ENCODE data around the gene SACS. TPM values are rescaled to one million over a fixed set of nuclear protein-coding genes. Genes with fewer than 3 reads are reported as not detected.

SACS gene
- total and polyA plus RNA-seq, 4 donors: 0.50 to 7.2 (median 2.9) TPM

DNA sequence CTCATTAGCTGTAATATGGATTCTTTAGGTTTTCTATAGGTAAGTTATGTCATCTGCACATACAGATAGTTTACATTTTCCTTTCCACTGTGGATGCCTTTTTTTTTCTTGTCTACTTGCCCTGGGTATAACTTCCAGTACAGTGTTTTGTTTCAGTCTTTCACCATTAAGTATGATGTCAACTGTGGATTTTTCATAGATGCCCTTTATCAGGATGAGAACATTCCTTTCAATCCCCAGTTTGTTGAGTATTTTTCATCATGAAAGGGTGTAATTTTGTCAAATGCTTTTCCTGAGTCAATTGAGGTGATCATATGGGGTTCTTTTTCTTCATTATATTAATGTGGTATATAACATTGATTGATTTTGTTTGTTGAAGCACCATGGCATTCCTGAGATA is 43.6 kb upstream of the SACS start:
- no peak overlapping the region for H3K27ac ChIP-seq (ENCODE audit: low read depth in 1 of 2, low read length in 2 of 2)
- H3K4me3 ChIP-seq (ENCODE audit: low read depth in 1 of 3, low read length in 3 of 3): no peak overlapping the region
- peaks cover 0 to 2% (median 0%) of the 10 kb centered on the region in 4 donors for H3K27me3 ChIP-seq (ENCODE audit: control insufficient read depth in 4 of 4, insufficient read depth in 4 of 4, low read length in 3 of 4)
- H3K9me3 ChIP-seq (ENCODE audit: control insufficient read depth in 4 of 4, low read length in 3 of 4): peaks cover 0 to 13% (median 3%) of the 10 kb centered on the region in 4 donors
- no peak for DNase-seq (ENCODE audit: low spot score)
- no peak overlapping the region for H3K9ac ChIP-seq (ENCODE audit: low read depth in 1 of 2, low read length in 2 of 2)
- H3K36me3 ChIP-seq (ENCODE audit: control insufficient read depth in 4 of 4, insufficient read depth in 3 of 4, low read depth in 1 of 4, low read length in 3 of 4): no peaks in the 10 kb centered on the region
- TF ChIP-seq TAF1 (conservative IDR thresholded peaks at IDR 0.05) (no peak), FOXA1 (IDR thresholded peaks at IDR 0.05) (no peak), FOXA2 (IDR thresholded peaks at IDR 0.05) (no peak), HNF4A (conservative IDR thresholded peaks at IDR 0.05) (no peak), EGR1 (IDR thresholded peaks at IDR 0.05; ENCODE audit: low read depth in 2 of 2) (no peak), NR2F2 (IDR thresholded peaks at IDR 0.05) (no peak), YY1 (IDR thresholded peaks at IDR 0.05) (no peak), GABPA (IDR thresholded peaks at IDR 0.05 in 1 of 2, conservative IDR thresholded peaks at IDR 0.05 in 1 of 2) (no peak), SP1 (IDR thresholded peaks at IDR 0.05) (no peak), RXRA (IDR thresholded peaks at IDR 0.05) (no peak), HNF4G (IDR thresholded peaks at IDR 0.05) (no peak), JUND (IDR thresholded peaks at IDR 0.05) (no peak), RAD21 (IDR thresholded peaks at IDR 0.05) (no peak)
- TF ChIP-seq, protein P1, sequence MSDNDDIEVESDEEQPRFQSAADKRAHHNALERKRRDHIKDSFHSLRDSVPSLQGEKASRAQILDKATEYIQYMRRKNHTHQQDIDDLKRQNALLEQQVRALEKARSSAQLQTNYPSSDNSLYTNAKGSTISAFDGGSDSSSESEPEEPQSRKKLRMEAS (IDR thresholded peaks at IDR 0.05): no peak
- TF ChIP-seq, protein P2, sequence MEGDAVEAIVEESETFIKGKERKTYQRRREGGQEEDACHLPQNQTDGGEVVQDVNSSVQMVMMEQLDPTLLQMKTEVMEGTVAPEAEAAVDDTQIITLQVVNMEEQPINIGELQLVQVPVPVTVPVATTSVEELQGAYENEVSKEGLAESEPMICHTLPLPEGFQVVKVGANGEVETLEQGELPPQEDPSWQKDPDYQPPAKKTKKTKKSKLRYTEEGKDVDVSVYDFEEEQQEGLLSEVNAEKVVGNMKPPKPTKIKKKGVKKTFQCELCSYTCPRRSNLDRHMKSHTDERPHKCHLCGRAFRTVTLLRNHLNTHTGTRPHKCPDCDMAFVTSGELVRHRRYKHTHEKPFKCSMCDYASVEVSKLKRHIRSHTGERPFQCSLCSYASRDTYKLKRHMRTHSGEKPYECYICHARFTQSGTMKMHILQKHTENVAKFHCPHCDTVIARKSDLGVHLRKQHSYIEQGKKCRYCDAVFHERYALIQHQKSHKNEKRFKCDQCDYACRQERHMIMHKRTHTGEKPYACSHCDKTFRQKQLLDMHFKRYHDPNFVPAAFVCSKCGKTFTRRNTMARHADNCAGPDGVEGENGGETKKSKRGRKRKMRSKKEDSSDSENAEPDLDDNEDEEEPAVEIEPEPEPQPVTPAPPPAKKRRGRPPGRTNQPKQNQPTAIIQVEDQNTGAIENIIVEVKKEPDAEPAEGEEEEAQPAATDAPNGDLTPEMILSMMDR (IDR thresholded peaks at IDR 0.05; ENCODE audit: low read depth, low read length, missing input control): no peak
- TF ChIP-seq, protein P3, sequence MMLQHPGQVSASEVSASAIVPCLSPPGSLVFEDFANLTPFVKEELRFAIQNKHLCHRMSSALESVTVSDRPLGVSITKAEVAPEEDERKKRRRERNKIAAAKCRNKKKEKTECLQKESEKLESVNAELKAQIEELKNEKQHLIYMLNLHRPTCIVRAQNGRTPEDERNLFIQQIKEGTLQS (IDR thresholded peaks at IDR 0.05): no peak
- TF ChIP-seq, protein P4, sequence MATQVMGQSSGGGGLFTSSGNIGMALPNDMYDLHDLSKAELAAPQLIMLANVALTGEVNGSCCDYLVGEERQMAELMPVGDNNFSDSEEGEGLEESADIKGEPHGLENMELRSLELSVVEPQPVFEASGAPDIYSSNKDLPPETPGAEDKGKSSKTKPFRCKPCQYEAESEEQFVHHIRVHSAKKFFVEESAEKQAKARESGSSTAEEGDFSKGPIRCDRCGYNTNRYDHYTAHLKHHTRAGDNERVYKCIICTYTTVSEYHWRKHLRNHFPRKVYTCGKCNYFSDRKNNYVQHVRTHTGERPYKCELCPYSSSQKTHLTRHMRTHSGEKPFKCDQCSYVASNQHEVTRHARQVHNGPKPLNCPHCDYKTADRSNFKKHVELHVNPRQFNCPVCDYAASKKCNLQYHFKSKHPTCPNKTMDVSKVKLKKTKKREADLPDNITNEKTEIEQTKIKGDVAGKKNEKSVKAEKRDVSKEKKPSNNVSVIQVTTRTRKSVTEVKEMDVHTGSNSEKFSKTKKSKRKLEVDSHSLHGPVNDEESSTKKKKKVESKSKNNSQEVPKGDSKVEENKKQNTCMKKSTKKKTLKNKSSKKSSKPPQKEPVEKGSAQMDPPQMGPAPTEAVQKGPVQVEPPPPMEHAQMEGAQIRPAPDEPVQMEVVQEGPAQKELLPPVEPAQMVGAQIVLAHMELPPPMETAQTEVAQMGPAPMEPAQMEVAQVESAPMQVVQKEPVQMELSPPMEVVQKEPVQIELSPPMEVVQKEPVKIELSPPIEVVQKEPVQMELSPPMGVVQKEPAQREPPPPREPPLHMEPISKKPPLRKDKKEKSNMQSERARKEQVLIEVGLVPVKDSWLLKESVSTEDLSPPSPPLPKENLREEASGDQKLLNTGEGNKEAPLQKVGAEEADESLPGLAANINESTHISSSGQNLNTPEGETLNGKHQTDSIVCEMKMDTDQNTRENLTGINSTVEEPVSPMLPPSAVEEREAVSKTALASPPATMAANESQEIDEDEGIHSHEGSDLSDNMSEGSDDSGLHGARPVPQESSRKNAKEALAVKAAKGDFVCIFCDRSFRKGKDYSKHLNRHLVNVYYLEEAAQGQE (IDR thresholded peaks at IDR 0.05): no peak
- TF ChIP-seq, protein P5, sequence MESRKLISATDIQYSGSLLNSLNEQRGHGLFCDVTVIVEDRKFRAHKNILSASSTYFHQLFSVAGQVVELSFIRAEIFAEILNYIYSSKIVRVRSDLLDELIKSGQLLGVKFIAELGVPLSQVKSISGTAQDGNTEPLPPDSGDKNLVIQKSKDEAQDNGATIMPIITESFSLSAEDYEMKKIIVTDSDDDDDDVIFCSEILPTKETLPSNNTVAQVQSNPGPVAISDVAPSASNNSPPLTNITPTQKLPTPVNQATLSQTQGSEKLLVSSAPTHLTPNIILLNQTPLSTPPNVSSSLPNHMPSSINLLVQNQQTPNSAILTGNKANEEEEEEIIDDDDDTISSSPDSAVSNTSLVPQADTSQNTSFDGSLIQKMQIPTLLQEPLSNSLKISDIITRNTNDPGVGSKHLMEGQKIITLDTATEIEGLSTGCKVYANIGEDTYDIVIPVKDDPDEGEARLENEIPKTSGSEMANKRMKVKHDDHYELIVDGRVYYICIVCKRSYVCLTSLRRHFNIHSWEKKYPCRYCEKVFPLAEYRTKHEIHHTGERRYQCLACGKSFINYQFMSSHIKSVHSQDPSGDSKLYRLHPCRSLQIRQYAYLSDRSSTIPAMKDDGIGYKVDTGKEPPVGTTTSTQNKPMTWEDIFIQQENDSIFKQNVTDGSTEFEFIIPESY (IDR thresholded peaks at IDR 0.05): no peak
- H3K4me1 ChIP-seq (ENCODE audit: control insufficient read depth in 4 of 4, insufficient read depth in 4 of 4, low read length in 3 of 4): no peaks in the 10 kb centered on the region

All from liver (tissue), 9 donors.